ENCODE measurements around the gene HHATL. TPM values are rescaled to one million over a fixed set of nuclear protein-coding genes. Genes with fewer than 3 reads are reported as not detected.

Gene HHATL
- total RNA-seq, 2 donors from 2014 or later: not detected

DNA sequence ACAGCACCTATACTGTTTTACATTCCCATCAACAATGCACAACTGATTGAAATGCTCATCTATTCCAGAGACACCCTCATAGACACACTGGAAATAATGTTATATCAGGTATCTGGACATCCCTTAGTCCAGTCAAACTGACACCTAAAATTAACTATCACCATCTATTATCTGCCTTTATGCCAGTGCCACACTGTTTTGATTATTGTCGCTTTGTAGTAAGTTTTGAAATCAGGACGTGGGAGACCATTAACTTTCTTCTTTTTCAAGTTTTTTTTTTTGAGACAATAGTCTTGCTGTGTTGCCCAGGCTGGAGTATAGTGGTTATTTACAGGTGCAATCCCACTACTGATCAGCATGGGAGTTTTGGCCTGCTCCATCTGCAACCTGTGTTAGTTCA is 26.7 kb downstream of the HHATL start:
- ATAC-seq (ENCODE audit: insufficient number of reproducible peaks, low FRiP score, low read depth) (no peak), DNase-seq (ENCODE audit: low spot score) (no peak)
- TF ChIP-seq CTCF (IDR thresholded peaks at IDR 0.05): no peak
- Histone ChIP-seq H3K27me3 (replicated peaks; ENCODE audit: insufficient read depth) (no peaks in the 10 kb centered on the region), H3K36me3 (no peaks in the 10 kb centered on the region), H3K4me1 (ENCODE audit: control insufficient read depth in 1 of 2, low read depth in 2 of 2) (no peaks in the 10 kb centered on the region), H3K9me3 (no peaks in the 10 kb centered on the region), H3K4me3 (no peak overlapping the region), H3K27ac (no peak overlapping the region)

GRCh38 chr3:42674146-42674545 is 28.5 kb downstream of the HHATL start:
- Histone ChIP-seq H3K4me1 (ENCODE audit: control insufficient read depth in 1 of 2, low read depth in 2 of 2) (no peaks in the 10 kb centered on the region), H3K4me3 (no peak overlapping the region), H3K27me3 (replicated peaks; ENCODE audit: insufficient read depth) (no peaks in the 10 kb centered on the region), H3K36me3 (no peaks in the 10 kb centered on the region), H3K27ac (no peak overlapping the region), H3K9me3 (no peaks in the 10 kb centered on the region)
- no peak for DNase-seq (ENCODE audit: low spot score)
- no peak for TF ChIP-seq CTCF (IDR thresholded peaks at IDR 0.05)
- no peak for ATAC-seq (ENCODE audit: insufficient number of reproducible peaks, low FRiP score, low read depth)

DNA sequence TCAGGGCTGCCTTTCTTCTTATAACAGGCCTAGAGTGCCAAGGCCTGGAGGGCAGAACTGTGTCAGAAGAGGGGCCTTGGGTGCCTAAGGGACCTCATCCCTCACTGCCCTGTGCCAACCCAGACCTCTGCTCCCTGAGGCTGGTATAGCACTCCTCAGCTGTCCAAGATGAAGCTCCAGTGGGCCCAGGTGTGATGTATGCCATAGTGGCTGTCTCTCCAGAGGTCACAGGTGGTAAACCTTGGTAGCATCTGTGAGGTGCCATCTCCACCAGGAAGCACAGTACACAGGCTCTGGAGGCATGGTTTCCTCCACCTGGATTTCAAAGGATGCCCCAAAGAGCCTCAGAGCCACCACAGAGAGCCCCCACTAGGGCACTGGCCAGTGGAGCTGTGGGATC is 29.5 kb downstream of the HHATL start:
- no peak for ATAC-seq (ENCODE audit: insufficient number of reproducible peaks, low FRiP score, low read depth)
- DNase-seq (ENCODE audit: low spot score): no peak
- TF ChIP-seq CTCF (IDR thresholded peaks at IDR 0.05): no peak

GRCh38 chr3:42672515-42672914 is 30.1 kb downstream of the HHATL start:
- no peak for TF ChIP-seq CTCF (IDR thresholded peaks at IDR 0.05)
- Histone ChIP-seq H3K9me3 (no peaks in the 10 kb centered on the region), H3K4me3 (no peak overlapping the region), H3K27me3 (replicated peaks; ENCODE audit: insufficient read depth) (no peaks in the 10 kb centered on the region), H3K27ac (no peak overlapping the region), H3K4me1 (ENCODE audit: control insufficient read depth in 1 of 2, low read depth in 2 of 2) (peaks cover 2 to 8% of the 10 kb centered on the region in 2 donors), H3K36me3 (no peaks in the 10 kb centered on the region)
- no peak for DNase-seq (ENCODE audit: low spot score)
- ATAC-seq (ENCODE audit: insufficient number of reproducible peaks, low FRiP score, low read depth): no peak

More for the DNA sequence above, 29.5 kb downstream of the HHATL start:
- Histone ChIP-seq H3K4me1 (ENCODE audit: control insufficient read depth in 1 of 2, low read depth in 2 of 2) (peaks cover 0 to 2% of the 10 kb centered on the region in 2 donors), H3K9me3 (no peaks in the 10 kb centered on the region), H3K27ac (no peak overlapping the region), H3K4me3 (no peak overlapping the region), H3K36me3 (no peaks in the 10 kb centered on the region), H3K27me3 (replicated peaks; ENCODE audit: insufficient read depth) (no peaks in the 10 kb centered on the region)

- Histone ChIP-seq H3K27me3 (replicated peaks; ENCODE audit: insufficient read depth) (no peaks in the 10 kb centered on the region), H3K4me1 (ENCODE audit: control insufficient read depth in 1 of 2, low read depth in 2 of 2) (peaks cover 19 to 27% of the 10 kb centered on the region in 2 donors), H3K9me3 (no peaks in the 10 kb centered on the region), H3K4me3 (no peak overlapping the region), H3K27ac (no peak overlapping the region), H3K36me3 (no peaks in the 10 kb centered on the region)
- no peak for ATAC-seq (ENCODE audit: insufficient number of reproducible peaks, low FRiP score, low read depth)
- DNase-seq (ENCODE audit: low spot score): no peak
- TF ChIP-seq CTCF (IDR thresholded peaks at IDR 0.05): no peak
Observed at GRCh38 chr3:42670670-42671069, 31.9 kb downstream of the HHATL start.
